Stimulated activated CD4-positive, alpha-beta T cell treated with anti-CD3 and anti-CD28 coated beads, Interleukin-1b, Interleukin-23, amount 100 ng/mL, for 1 hour (primary cell): ENCODE measurements around the gene SLC10A7.

ENCODE experiments used
- DNase-seq, 2 donors: peaks; one replicate each; pipeline ENCODE4 v3.0.0-alpha.2; 2020; ENCODE audit warnings: low read depth in 2 of 2

Gene SLC10A7

GRCh38 chr4:146257511-146257910 is 264.2 kb downstream of the SLC10A7 start:
- DNase-seq, result no peak

- DNase-seq, result no peak
These were observed 265.4 kb downstream of the SLC10A7 start for GRCh38 chr4:146256328-146256727.

GRCh38 chr4:146255874-146256273 is 265.9 kb downstream of the SLC10A7 start:
- DNase-seq, result no peak

- no peak for DNase-seq
These were observed 266.3 kb downstream of the SLC10A7 start for GRCh38 chr4:146255463-146255862.

- no peak for DNase-seq
These were observed 268.6 kb downstream of the SLC10A7 start for GRCh38 chr4:146252969-146253611.

GRCh38 chr4:146247356-146247755 is 274.4 kb downstream of the SLC10A7 start:
- no peak for DNase-seq

GRCh38 chr4:146246381-146246780 is 275.4 kb downstream of the SLC10A7 start:
- DNase-seq, result no peak

- no peak for DNase-seq
These were observed 275.9 kb downstream of the SLC10A7 start for GRCh38 chr4:146245850-146246249.

- DNase-seq, result no peak
These were observed 276.5 kb downstream of the SLC10A7 start for GRCh38 chr4:146245246-146245645.

- no peak for DNase-seq
These were observed 277.2 kb downstream of the SLC10A7 start for GRCh38 chr4:146244496-146244895.

GRCh38 chr4:146243883-146244277 is 277.9 kb downstream of the SLC10A7 start:
- no peak for DNase-seq

- peak in 1 of 2 donors; percentile 26 for DNase-seq
These were observed 278.4 kb downstream of the SLC10A7 start for GRCh38 chr4:146243141-146243882.

- no peak for DNase-seq
These were observed 283.6 kb downstream of the SLC10A7 start for GRCh38 chr4:146238107-146238506.

GRCh38 chr4:146237092-146237491 is 284.6 kb downstream of the SLC10A7 start:
- DNase-seq, result no peak

- DNase-seq, result no peak
These were observed 285.5 kb downstream of the SLC10A7 start for GRCh38 chr4:146236216-146236615.

GRCh38 chr4:146235654-146236177 is 286.0 kb downstream of the SLC10A7 start:
- no peak for DNase-seq

- DNase-seq, result no peak
These were observed 289.5 kb downstream of the SLC10A7 start for GRCh38 chr4:146232131-146232722.

GRCh38 chr4:146229406-146229805 is 292.3 kb downstream of the SLC10A7 start:
- no peak for DNase-seq

GRCh38 chr4:146224326-146224966 is 297.3 kb downstream of the SLC10A7 start:
- DNase-seq, result no peak

- DNase-seq, result no peak
These were observed 299.4 kb downstream of the SLC10A7 start for GRCh38 chr4:146222313-146222712.

GRCh38 chr4:146214238-146214637 is 307.5 kb downstream of the SLC10A7 start, which contains the start of gene REELD1:
Gene REELD1, plus strand, starts transcription at chr4:146214538. Its CDS starts 2,415 bp downstream, at chr4:146216953.
- no peak for DNase-seq

- no peak for DNase-seq
These were observed 309.0 kb downstream of the SLC10A7 start for GRCh38 chr4:146212781-146213180.
